Large intestine (tissue), 3 donors: ENCODE data around the gene PIGR. TPM values are rescaled to one million over a fixed set of nuclear protein-coding genes. Genes with fewer than 3 reads are reported as not detected.

ENCODE experiments used
- DNase-seq, 2 donors: peaks; one replicate each; pipeline versions ENCODE4 v3.0.0 to v3.0.0-alpha.2; 2013
- H3K27ac ChIP-seq: one replicate; pipeline ENCODE4 v1.5.1; 2013; ENCODE audit warnings: low read length
- H3K27me3 ChIP-seq: 2 replicates; pipeline ENCODE4 v1.6.1; 2013; ENCODE audit warnings: low read length; ENCODE audit not compliant: control insufficient read depth, insufficient read depth
- H3K36me3 ChIP-seq: 2 replicates; pipeline ENCODE4 v1.6.1; 2013; ENCODE audit warnings: low read length; ENCODE audit not compliant: control insufficient read depth, insufficient read depth
- H3K4me1 ChIP-seq: one replicate; pipeline ENCODE4 v1.6.1; 2013; ENCODE audit warnings: low read length; ENCODE audit not compliant: control insufficient read depth, insufficient read depth
- H3K4me3 ChIP-seq: one replicate; pipeline ENCODE4 v1.5.1; 2013; ENCODE audit warnings: low read length
- H3K9me3 ChIP-seq: one replicate; pipeline ENCODE4 v1.6.1; 2013; ENCODE audit warnings: mild to moderate bottlenecking, low read depth, low read length, moderate library complexity; ENCODE audit not compliant: control insufficient read depth
- WGBS: methylation state at CpG from one replicate; pipeline ENCODE4 v1.1.5; 2013; ENCODE audit warnings: low lambda C conversion rate; ENCODE audit not compliant: insufficient coverage; 5-methylcytosine and 5-hydroxymethylcytosine counted together
- polyA plus RNA-seq: library from polyadenylated mRNA; unstranded; fragments of 120-200 nt; gene quantifications from one replicate; pipeline ENCODE4 v1.2.1, GENCODE V29; 2013

PIGR gene
- polyA plus RNA-seq, 1 donor = 23.7 TPM

DNA sequence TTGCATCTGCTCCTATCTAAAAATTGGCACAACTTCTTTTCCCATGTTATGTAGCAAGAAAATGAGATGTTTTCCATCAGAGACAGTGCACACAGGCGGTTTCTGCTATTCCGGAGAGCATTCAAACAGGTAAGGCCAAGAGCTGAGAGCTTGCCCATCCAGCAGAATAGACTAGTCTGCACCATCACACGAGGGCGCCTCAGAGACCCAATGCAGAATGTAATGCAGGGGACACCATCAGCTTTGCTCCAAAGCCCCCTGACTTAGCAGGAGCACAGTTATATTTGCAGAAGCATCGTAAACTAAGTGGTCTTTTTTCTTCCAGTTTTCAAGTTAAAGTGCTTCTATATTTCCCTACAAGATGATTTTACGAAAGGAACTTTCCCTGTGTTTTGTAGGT, 44.3 kb downstream of the PIGR start:
- no CpG with 5 or more reads among the region's 6 CpGs for WGBS
- Histone ChIP-seq H3K27me3 (no peaks in the 10 kb centered on the region), H3K4me1 (no peaks in the 10 kb centered on the region), H3K9me3 (no peaks in the 10 kb centered on the region), H3K4me3 (no peak overlapping the region), H3K27ac (no peak overlapping the region), H3K36me3 (no peaks in the 10 kb centered on the region)
- DNase-seq = no peak

DNA sequence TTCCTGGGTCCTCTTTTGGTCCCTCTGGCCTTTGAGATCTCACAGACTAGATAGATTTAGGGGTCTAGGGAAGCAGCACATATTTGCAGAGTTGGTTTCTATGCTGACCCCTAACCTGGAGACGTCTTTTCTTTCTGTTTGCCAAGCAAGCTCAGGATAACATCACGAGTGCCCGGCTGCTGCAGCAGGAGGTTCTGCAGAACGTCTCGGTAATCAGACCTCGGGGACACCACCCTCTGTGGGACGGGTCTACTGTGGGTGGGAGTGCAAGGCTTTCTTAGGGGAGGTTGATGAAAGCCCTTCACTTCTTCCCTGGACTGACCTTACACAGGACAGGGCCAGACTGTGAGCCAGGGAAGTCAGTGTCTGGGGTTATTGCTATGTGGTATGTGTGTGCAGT, 46.1 kb downstream of the PIGR start:
- Histone ChIP-seq H3K4me1 (no peaks in the 10 kb centered on the region), H3K27ac (no peak overlapping the region), H3K4me3 (no peak overlapping the region), H3K27me3 (no peaks in the 10 kb centered on the region), H3K36me3 (no peaks in the 10 kb centered on the region), H3K9me3 (no peaks in the 10 kb centered on the region)
- WGBS = no CpG with 5 or more reads among the region's 7 CpGs
- DNase-seq = no peak

DNA sequence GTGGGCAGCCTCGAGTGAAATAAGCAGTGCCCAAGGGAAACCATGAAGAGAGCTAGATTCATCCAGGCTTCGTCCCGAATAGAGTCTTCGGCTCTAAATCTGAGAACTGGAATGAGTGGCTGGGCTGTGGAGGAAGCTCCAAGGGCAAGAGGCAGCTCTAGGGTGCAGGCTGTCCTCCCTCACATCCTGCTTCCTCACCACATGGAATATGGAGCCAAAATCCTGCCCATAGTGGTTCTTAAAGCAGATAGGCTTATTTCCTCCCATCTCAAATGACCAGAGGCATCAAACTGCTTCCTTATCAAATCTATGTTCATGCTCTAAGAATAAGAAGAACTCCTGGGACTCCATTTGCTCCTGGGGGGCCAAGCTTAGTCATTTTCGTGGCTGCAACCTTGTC, 46.5 kb downstream of the PIGR start:
- WGBS = no CpG with 5 or more reads among the region's 5 CpGs
- DNase-seq = no peak
- H3K4me3 ChIP-seq = no peak overlapping the region

DNA sequence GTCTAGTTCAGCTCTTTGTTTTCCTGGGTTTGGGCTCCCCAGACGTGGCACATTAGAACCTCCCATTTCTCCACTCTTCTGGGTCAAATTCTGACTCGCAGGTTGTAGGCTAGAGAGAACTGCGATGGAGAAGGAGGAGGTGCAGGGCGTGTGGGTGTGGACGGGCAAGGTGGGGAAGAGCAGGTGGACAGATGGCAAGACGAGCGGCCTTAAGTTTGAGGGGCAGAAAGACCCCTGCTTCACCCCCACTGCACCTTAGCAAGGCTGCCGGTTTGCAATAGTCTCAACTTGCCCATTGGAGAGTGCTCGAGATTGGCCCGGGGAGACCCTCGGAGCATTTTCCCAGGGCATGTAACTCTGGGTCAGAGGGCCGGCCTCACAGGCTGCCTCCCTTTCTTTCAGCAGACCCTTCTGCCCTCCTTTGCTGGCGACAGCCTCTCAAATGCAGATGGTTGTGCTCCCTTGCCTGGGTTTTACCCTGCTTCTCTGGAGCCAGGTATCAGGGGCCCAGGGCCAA, 47.3 kb downstream of the PIGR start:
- Histone ChIP-seq H3K9me3 (no peaks in the 10 kb centered on the region), H3K36me3 (no peaks in the 10 kb centered on the region), H3K4me1 (no peaks in the 10 kb centered on the region), H3K27me3 (no peaks in the 10 kb centered on the region), H3K27ac (no peak overlapping the region), H3K4me3 (no peak overlapping the region)
- DNase-seq = no peak
- 83% methylated on average over 5 of the region's 13 CpGs for WGBS

More for the DNA sequence above, 46.5 kb downstream of the PIGR start:
- no peaks in the 10 kb centered on the region for H3K27me3 ChIP-seq
- H3K4me1 ChIP-seq = no peaks in the 10 kb centered on the region
- no peaks in the 10 kb centered on the region for H3K9me3 ChIP-seq
- H3K36me3 ChIP-seq = no peaks in the 10 kb centered on the region
- H3K27ac ChIP-seq = no peak overlapping the region

DNA sequence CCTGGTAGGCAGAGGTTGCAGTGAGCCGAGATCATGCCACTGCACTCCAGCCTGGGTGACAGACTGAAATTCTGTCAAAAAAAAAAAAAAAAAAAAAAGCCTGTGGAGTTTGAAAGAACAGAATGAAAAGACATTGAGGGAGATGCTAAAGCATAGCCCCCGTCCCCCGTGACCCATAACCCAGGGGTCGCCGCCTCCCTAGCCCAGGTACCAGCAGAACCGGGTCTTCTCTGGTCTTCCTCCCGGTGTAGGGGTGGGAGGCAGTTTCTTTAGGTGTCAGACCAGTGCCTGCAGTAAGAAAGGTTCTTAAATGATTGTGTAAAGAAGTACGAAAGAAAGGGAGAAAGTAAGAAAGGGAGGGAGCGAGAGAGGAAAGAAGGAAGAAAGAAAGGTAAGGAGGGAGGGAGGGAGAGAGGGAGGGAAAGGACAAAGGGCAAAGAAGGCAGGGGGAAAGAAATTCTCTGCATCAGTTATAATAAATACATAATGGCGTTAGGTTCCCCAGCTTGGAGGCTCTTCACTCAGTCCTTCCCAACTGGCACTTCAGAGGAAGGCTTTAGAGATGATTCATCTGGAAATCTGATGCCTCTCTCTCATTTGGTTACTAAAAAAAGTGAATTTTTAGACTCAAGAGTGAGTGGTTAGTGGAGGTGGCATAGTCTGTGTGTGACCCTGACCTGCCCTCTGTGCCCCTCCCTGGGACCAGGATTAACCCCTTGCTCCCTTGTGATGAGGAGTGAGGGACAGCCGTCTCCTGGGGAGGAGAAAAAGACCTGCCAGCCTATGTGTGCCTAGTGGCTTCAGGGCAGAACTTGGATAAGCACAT, 48.0 kb downstream of the PIGR start:
- no peaks in the 10 kb centered on the region for H3K27me3 ChIP-seq
- no peaks in the 10 kb centered on the region for H3K4me1 ChIP-seq
- no peaks in the 10 kb centered on the region for H3K36me3 ChIP-seq

DNA sequence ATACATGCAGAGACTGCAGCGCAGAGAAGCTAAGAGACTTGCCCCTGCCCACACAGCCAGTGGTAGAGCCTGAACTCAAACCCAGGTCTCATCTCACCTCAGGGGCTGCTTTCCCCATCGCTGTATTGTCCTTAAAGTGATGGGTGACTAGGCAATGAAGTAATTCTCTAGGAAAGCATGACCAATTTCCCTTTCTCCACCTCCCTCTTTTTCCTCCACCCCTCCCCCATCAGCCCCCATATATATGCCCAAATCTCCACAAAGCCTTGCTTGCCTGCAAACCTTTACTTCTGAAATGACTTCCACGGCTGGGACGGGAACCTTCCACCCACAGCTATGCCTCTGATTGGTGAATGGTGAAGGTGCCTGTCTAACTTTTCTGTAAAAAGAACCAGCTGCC, 49.1 kb downstream of the PIGR start, which contains the start of gene IL24:
Gene IL24, plus strand, starts transcription at position 269 of the 400 bp plus-strand sequence. CDS start 390 bp downstream, outside the sequence.
- H3K27ac ChIP-seq = no peak within 1 kb of the TSS
- no peaks in the 10 kb centered on the region for H3K36me3 ChIP-seq
- H3K4me3 ChIP-seq = no peak within 1 kb of the TSS
- H3K27me3 ChIP-seq = no peaks in the 10 kb centered on the region
- no peaks in the 10 kb centered on the region for H3K4me1 ChIP-seq
- no peak for DNase-seq
- no peaks in the 10 kb centered on the region for H3K9me3 ChIP-seq
- WGBS = no CpG with 5 or more reads among the region's 4 CpGs

More for the DNA sequence above, 48.0 kb downstream of the PIGR start:
- no peak overlapping the region for H3K27ac ChIP-seq
- no peak for DNase-seq
- H3K4me3 ChIP-seq = no peak overlapping the region
- H3K9me3 ChIP-seq = no peaks in the 10 kb centered on the region
- WGBS = 84% methylated on average over 5 of the region's 11 CpGs

DNA sequence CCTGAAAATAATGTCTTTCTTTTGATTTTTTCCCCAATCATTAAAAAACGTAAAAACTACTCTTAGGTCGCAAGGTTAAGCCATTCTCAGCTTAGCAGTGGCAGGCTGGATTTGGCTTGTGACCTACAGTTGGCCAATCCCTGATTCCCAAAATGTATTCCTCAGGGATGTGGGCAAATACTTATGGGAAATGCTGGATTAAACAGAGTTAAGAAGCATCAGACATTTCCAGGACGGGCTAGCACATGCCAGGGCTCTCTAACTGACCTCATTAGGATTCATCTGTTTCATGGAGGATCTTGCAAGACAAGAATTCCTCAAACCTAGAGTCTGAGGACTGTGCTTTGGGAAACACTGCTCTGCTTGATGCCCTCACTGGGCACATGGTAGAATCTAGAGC, 50.0 kb downstream of the PIGR start:
- no peak for DNase-seq
- WGBS = no CpG with 5 or more reads among the region's 3 CpGs
- no peaks in the 10 kb centered on the region for H3K36me3 ChIP-seq
- no peaks in the 10 kb centered on the region for H3K9me3 ChIP-seq
- no peak overlapping the region for H3K4me3 ChIP-seq
- no peak overlapping the region for H3K27ac ChIP-seq
- no peaks in the 10 kb centered on the region for H3K27me3 ChIP-seq
- no peaks in the 10 kb centered on the region for H3K4me1 ChIP-seq

DNA sequence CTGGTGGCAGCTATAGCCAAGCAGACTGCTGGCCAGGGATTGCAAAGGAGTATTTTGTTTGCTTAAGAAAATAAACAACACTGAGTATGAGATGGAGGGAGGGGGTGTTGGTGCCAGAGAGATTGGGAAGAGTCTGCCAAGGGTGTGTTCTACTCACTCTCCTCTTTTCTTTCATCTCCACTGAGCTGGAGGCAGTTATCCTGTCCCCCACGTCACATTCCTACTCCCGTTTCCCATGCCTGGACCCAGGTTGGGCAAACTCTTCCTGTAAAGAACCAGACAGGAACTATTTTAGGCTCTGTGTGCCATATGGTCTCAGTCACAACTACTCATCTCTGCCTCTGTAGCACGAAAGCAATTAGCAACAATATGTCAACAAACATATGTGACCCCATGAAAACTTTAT, 50.4 kb downstream of the PIGR start:
- no peaks in the 10 kb centered on the region for H3K36me3 ChIP-seq
- H3K4me3 ChIP-seq = no peak overlapping the region
- H3K4me1 ChIP-seq = no peaks in the 10 kb centered on the region
- H3K9me3 ChIP-seq = no peaks in the 10 kb centered on the region
- WGBS = no CpG with 5 or more reads among the region's 3 CpGs
- no peak overlapping the region for H3K27ac ChIP-seq
- H3K27me3 ChIP-seq = no peaks in the 10 kb centered on the region
- no peak for DNase-seq

DNA sequence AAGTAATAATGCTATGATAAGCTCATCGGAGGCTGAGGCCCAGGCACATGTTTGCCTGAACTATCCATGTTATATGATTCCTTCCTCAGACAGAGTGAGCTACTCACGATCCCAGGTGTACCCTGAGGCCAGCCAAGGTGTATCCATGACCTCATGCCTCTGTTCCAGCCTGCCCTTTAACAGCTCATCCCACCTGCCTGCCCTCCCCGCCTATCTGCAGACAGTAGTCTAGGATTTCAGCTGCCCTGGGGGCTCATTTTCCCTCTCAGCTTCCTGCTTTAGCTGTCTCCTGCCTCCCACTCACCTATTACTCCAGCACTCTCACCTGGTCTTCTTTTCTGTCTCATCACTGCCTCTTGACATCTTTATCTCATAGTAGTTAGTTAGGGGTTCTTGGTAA, 50.9 kb downstream of the PIGR start:
- Histone ChIP-seq H3K9me3 (no peaks in the 10 kb centered on the region), H3K27me3 (no peaks in the 10 kb centered on the region), H3K4me3 (no peak overlapping the region), H3K27ac (no peak overlapping the region), H3K36me3 (no peaks in the 10 kb centered on the region), H3K4me1 (no peaks in the 10 kb centered on the region)
- peak in 1 of 2 donors; percentile 51 for DNase-seq
- WGBS = no CpG with 5 or more reads among the region's 3 CpGs

DNA sequence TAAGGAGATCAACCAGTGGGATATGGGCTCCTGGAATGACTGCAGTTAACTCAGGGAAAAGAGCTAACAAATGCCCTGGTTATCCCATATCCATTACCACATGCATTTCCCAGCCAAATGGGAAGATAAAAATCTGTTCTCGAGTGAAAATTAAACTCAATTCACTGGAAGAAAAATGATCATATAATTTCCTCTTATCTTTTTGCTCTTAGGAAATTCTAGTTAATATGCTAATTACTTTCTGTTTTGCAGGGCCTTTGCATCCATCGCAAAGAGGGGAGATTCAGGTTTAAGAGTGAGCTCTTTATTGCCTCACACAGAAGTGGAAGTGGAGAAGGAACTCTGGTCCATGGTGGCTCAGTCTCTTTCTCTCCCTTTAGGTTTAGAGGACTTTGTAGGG, 52.9 kb downstream of the PIGR start:
- Histone ChIP-seq H3K4me1 (no peaks in the 10 kb centered on the region), H3K9me3 (no peaks in the 10 kb centered on the region), H3K36me3 (no peaks in the 10 kb centered on the region), H3K27ac (no peak overlapping the region), H3K27me3 (no peaks in the 10 kb centered on the region), H3K4me3 (no peak overlapping the region)
- WGBS = 100% methylated on average over 1 of the region's 2 CpGs
- DNase-seq = no peak
